SK-N-SH treated with all-trans-retinoic acid at 6 μM for 48 hours (cell line): ENCODE measurements around the gene GRIK4.

Experiments used
- ATAC-seq: fragments of 200-7000 bp; cut with Tn5 transposase; 3 replicates; pipeline ENCODE4 v1.9.1; 2020; ENCODE audit warnings: mild to moderate bottlenecking, moderate library complexity
- ARNTL ChIP-seq: fragments of 450-650 bp; formaldehyde crosslinking; IDR thresholded peaks from 2 replicates; pipeline ENCODE4 v1.5.0; 2020; ENCODE audit warnings: low read depth, mild to moderate bottlenecking, moderate library complexity, borderline replicate concordance
- ESRRG ChIP-seq: fragments of 250-450 bp; sonication (Bioruptor Pico); IDR thresholded peaks from 2 replicates; pipeline ENCODE4 v1.6.1; 2021; ENCODE audit warnings: mild to moderate bottlenecking
- GLIS3 ChIP-seq: fragments of 250-450 bp; sonication (Bioruptor Pico); IDR thresholded peaks from 2 replicates; pipeline ENCODE4 v1.5.0; 2020; ENCODE audit warnings: mild to moderate bottlenecking, moderate library complexity
- ISL1 ChIP-seq: fragments of 250-450 bp; sonication (Bioruptor Pico); IDR thresholded peaks from 2 replicates; pipeline ENCODE4 v2.1.2; 2022; ENCODE audit warnings: mild to moderate bottlenecking, moderate library complexity
- OSR1 ChIP-seq: fragments of 250-450 bp; sonication (Bioruptor Pico); IDR thresholded peaks from 2 replicates; pipeline ENCODE4 v1.8.0; 2022; ENCODE audit warnings: moderate library complexity, mild to moderate bottlenecking, inconsistent platforms
- POU6F1 ChIP-seq: fragments of 250-450 bp; sonication (Bioruptor Pico); IDR thresholded peaks from 2 replicates; pipeline ENCODE4 v1.8.0; 2021; ENCODE audit warnings: low read depth, mild to moderate bottlenecking, moderate library complexity, borderline replicate concordance
- PPARA ChIP-seq: fragments of 250-450 bp; sonication (Bioruptor Pico); IDR thresholded peaks from 2 replicates; pipeline ENCODE4 v1.5.0; 2020; ENCODE audit warnings: mild to moderate bottlenecking, borderline replicate concordance
- RARB ChIP-seq: fragments of 250-450 bp; sonication (Bioruptor Pico); IDR thresholded peaks from 2 replicates; pipeline ENCODE4 v1.8.0; 2021; ENCODE audit warnings: mild to moderate bottlenecking, moderate library complexity
- TCF4 ChIP-seq: fragments of 250-450 bp; sonication (Bioruptor Pico); IDR thresholded peaks from 2 replicates; pipeline ENCODE4 v1.8.0; 2021; ENCODE audit warnings: mild to moderate bottlenecking, moderate library complexity, borderline replicate concordance
- TOX ChIP-seq: fragments of 250-450 bp; sonication (Bioruptor Pico); IDR thresholded peaks from 2 replicates; pipeline ENCODE4 v1.8.0; 2021; ENCODE audit warnings: mild to moderate bottlenecking, moderate library complexity, borderline replicate concordance
- TSHZ2 ChIP-seq: fragments of 250-450 bp; sonication (Bioruptor Pico); IDR thresholded peaks from 2 replicates; pipeline ENCODE4 v1.5.0; 2020; ENCODE audit warnings: mild to moderate bottlenecking, moderate library complexity
- ZFP3 ChIP-seq: fragments of 250-450 bp; sonication (Bioruptor Pico); IDR thresholded peaks from 2 replicates; pipeline ENCODE4 v1.5.0; 2020; ENCODE audit warnings: mild to moderate bottlenecking, moderate library complexity
- ZFP30 ChIP-seq: fragments of 450-650 bp; formaldehyde crosslinking; IDR thresholded peaks from 2 replicates; pipeline ENCODE4 v1.5.0; 2022; ENCODE audit warnings: mild to moderate bottlenecking, moderate library complexity
- ZNF565 ChIP-seq: fragments of 450-650 bp; formaldehyde crosslinking; conservative IDR thresholded peaks from 2 replicates; pipeline ENCODE4 v1.5.0; 2020; ENCODE audit warnings: low read depth, mild to moderate bottlenecking, moderate library complexity
- ZNF70 ChIP-seq: fragments of 450-650 bp; formaldehyde crosslinking; IDR thresholded peaks from 2 replicates; pipeline ENCODE4 v1.5.0; 2020; ENCODE audit warnings: mild to moderate bottlenecking, moderate library complexity
- ZNF8 ChIP-seq: fragments of 450-650 bp; formaldehyde crosslinking; IDR thresholded peaks from 2 replicates; pipeline ENCODE4 v1.5.0; 2020; ENCODE audit warnings: mild to moderate bottlenecking, moderate library complexity
- TF ChIP-seq, protein P1 (sequence below): fragments of 250-450 bp; sonication (Bioruptor Pico); IDR thresholded peaks from 2 replicates; pipeline ENCODE4 v1.5.1; 2020; ENCODE audit warnings: low read depth, mild to moderate bottlenecking, moderate library complexity
- TF ChIP-seq, protein P2 (sequence below): fragments of 250-450 bp; sonication (Bioruptor Pico); IDR thresholded peaks from 2 replicates; pipeline ENCODE4 v1.8.0; 2020; ENCODE audit warnings: mild to moderate bottlenecking, moderate library complexity, borderline replicate concordance
- TF ChIP-seq, protein P3 (sequence below): fragments of 250-450 bp; sonication (Bioruptor Pico); IDR thresholded peaks from 2 replicates; pipeline ENCODE4 v1.5.1; 2021; ENCODE audit warnings: mild to moderate bottlenecking, moderate library complexity

The GRIK4 gene

DNA sequence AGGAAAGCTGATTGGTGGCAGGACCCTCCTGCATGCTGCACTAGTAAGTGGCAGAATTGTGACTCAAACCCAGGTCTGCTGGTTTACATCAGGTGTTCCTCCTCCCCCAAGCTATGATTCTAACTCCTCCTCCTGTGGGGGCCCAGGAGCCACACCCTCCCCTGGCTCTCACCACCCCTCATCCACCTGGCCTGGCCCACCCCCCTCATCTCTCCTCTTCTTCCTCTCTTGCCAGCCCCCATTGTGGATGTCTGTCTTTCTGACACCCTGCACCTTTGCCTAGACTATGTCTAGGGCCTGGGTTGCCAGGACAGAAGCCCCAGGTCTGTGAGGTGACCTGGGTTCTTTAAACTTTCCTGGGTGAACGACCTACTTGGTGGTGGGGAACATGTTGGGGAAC lies 59.9 kb downstream of the GRIK4 start:
- no peak for ATAC-seq
- no peak for TF ChIP-seq TCF4
- no peak for TF ChIP-seq RARB (CRISPR knock-in tag)
- no peak for TF ChIP-seq ZNF565 (CRISPR knock-in tag)
- no peak for TF ChIP-seq ESRRG (CRISPR knock-in tag)
- TF ChIP-seq OSR1 (CRISPR knock-in tag), result no peak

DNA sequence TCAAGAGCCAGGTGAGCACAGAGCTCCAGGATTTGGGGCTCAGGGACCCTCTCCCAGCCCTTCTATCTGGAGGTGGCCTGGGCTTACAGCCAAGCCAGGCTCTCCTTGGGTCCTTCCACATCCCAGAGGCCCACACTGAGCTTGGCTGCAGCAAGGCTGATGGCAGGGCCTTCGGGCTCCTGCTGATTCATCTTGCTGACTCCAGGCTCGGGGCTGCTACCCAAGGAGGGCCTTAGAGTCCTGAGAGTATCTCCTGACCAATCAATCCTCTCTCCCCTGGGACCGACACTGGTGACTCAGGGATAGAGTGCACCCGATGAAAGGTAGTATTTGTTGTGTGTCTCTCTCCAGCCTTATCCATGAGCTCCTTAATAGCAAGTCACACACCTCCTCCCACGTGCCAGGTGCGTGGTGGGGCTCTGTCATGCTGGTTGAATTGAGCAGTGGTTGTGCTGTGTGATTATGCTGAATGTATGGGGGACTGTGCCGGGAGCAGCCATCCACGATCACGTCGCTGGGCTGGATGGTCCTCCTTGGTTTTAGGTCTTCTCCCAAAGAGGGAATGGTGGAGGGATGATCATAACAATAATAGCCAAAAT lies 62.3 kb downstream of the GRIK4 start:
- TF ChIP-seq ARNTL (CRISPR knock-in tag), result no peak
- TF ChIP-seq GLIS3, result no peak
- TF ChIP-seq, protein P1, sequence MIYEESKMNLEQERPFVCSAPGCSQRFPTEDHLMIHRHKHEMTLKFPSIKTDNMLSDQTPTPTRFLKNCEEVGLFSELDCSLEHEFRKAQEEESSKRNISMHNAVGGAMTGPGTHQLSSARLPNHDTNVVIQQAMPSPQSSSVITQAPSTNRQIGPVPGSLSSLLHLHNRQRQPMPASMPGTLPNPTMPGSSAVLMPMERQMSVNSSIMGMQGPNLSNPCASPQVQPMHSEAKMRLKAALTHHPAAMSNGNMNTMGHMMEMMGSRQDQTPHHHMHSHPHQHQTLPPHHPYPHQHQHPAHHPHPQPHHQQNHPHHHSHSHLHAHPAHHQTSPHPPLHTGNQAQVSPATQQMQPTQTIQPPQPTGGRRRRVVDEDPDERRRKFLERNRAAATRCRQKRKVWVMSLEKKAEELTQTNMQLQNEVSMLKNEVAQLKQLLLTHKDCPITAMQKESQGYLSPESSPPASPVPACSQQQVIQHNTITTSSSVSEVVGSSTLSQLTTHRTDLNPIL (CRISPR knock-in tag), result no peak
- no peak for TF ChIP-seq ZNF8
- no peak for TF ChIP-seq TOX
- TF ChIP-seq ZNF70, result no peak
- no peak for TF ChIP-seq PPARA (CRISPR knock-in tag)
- no peak for TF ChIP-seq RARB (CRISPR knock-in tag)
- TF ChIP-seq ISL1 (CRISPR knock-in tag), result no peak
- no peak for TF ChIP-seq ZNF565 (CRISPR knock-in tag)
- no peak for TF ChIP-seq ZFP3 (CRISPR knock-in tag)
- TF ChIP-seq, protein P2, sequence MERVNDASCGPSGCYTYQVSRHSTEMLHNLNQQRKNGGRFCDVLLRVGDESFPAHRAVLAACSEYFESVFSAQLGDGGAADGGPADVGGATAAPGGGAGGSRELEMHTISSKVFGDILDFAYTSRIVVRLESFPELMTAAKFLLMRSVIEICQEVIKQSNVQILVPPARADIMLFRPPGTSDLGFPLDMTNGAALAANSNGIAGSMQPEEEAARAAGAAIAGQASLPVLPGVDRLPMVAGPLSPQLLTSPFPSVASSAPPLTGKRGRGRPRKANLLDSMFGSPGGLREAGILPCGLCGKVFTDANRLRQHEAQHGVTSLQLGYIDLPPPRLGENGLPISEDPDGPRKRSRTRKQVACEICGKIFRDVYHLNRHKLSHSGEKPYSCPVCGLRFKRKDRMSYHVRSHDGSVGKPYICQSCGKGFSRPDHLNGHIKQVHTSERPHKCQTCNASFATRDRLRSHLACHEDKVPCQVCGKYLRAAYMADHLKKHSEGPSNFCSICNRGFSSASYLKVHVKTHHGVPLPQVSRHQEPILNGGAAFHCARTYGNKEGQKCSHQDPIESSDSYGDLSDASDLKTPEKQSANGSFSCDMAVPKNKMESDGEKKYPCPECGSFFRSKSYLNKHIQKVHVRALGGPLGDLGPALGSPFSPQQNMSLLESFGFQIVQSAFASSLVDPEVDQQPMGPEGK (CRISPR knock-in tag), result no peak
- no peak for TF ChIP-seq POU6F1 (CRISPR knock-in tag)
- no peak for TF ChIP-seq ZFP30 (CRISPR knock-in tag)
- TF ChIP-seq, protein P3, sequence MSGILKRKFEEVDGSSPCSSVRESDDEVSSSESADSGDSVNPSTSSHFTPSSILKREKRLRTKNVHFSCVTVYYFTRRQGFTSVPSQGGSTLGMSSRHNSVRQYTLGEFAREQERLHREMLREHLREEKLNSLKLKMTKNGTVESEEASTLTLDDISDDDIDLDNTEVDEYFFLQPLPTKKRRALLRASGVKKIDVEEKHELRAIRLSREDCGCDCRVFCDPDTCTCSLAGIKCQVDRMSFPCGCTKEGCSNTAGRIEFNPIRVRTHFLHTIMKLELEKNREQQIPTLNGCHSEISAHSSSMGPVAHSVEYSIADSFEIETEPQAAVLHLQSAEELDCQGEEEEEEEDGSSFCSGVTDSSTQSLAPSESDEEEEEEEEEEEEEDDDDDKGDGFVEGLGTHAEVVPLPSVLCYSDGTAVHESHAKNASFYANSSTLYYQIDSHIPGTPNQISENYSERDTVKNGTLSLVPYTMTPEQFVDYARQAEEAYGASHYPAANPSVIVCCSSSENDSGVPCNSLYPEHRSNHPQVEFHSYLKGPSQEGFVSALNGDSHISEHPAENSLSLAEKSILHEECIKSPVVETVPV (CRISPR knock-in tag), result no peak
- no peak for ATAC-seq

GRCh38 chr11:120574876-120575275 lies 63.3 kb downstream of the GRIK4 start:
- no peak for ATAC-seq
- TF ChIP-seq ARNTL (CRISPR knock-in tag) (no peak), TSHZ2 (CRISPR knock-in tag) (no peak), ZNF70 (no peak)
- TF ChIP-seq, protein P3 (CRISPR knock-in tag), result no peak
- TF ChIP-seq, all 23 proteins: peak for 0
